ENCODE measurements around the gene S100G.

DNA sequence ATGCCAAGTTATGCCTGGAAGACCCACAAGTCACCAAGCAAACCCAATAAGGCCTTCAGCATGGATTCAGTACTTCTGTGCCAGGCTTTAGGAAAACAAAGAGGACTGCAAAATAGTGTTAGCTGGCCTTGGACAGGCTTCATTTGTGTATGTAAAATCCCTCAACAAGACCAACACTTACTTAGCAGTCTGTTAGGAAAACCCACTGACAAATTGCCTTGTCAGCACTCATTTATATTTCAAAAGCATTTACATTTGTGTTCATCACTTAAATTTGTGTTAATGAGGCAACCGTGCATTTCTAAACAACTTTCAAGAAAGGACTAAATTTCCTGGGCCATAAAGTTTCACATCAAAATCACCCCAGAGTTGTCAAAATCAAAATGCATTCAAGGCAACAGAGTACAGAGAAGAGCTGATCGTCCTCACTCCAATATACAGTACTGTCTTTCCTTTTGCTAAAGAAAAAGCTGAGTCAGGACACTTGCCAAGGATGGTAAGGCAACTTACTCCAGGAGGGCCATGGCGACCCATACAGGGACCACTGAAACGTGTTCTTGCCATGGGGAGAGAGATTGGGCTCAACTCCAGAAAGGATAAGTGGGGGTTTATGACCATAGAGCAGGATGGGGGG lies 1.6 kb downstream of the S100G start:
- TF ChIP-seq, protein P1, sequence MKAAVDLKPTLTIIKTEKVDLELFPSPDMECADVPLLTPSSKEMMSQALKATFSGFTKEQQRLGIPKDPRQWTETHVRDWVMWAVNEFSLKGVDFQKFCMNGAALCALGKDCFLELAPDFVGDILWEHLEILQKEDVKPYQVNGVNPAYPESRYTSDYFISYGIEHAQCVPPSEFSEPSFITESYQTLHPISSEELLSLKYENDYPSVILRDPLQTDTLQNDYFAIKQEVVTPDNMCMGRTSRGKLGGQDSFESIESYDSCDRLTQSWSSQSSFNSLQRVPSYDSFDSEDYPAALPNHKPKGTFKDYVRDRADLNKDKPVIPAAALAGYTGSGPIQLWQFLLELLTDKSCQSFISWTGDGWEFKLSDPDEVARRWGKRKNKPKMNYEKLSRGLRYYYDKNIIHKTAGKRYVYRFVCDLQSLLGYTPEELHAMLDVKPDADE (IDR thresholded peaks at IDR 0.05): no peak
- TF ChIP-seq, protein P2, sequence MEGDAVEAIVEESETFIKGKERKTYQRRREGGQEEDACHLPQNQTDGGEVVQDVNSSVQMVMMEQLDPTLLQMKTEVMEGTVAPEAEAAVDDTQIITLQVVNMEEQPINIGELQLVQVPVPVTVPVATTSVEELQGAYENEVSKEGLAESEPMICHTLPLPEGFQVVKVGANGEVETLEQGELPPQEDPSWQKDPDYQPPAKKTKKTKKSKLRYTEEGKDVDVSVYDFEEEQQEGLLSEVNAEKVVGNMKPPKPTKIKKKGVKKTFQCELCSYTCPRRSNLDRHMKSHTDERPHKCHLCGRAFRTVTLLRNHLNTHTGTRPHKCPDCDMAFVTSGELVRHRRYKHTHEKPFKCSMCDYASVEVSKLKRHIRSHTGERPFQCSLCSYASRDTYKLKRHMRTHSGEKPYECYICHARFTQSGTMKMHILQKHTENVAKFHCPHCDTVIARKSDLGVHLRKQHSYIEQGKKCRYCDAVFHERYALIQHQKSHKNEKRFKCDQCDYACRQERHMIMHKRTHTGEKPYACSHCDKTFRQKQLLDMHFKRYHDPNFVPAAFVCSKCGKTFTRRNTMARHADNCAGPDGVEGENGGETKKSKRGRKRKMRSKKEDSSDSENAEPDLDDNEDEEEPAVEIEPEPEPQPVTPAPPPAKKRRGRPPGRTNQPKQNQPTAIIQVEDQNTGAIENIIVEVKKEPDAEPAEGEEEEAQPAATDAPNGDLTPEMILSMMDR (conservative IDR thresholded peaks at IDR 0.05; ENCODE audit: low read depth in 2 of 2): no peak
- TF ChIP-seq POLR2AphosphoS5 (IDR thresholded peaks at IDR 0.05; ENCODE audit: low read depth) (no peak), CREB1 (CRISPR knock-in tag; IDR thresholded peaks at IDR 0.05; ENCODE audit: low read depth) (no peak), EZH2 (IDR thresholded peaks at IDR 0.05; ENCODE audit: low read depth, unreplicated experiment) (no peak), EZH2phosphoT487 (IDR thresholded peaks at IDR 0.05; ENCODE audit: unreplicated experiment) (no peak), ZNF114 (CRISPR knock-in tag; IDR thresholded peaks at IDR 0.05) (no peak), NANOG (IDR thresholded peaks at IDR 0.05; ENCODE audit: borderline replicate concordance) (no peak), ZNF331 (CRISPR knock-in tag; IDR thresholded peaks at IDR 0.05; ENCODE audit: low read depth) (no peak), STAT1 (IDR thresholded peaks at IDR 0.05; ENCODE audit: unreplicated experiment) (no peak), JUNB (IDR thresholded peaks at IDR 0.05; ENCODE audit: unreplicated experiment) (no peak)
- TF ChIP-seq, protein P3, sequence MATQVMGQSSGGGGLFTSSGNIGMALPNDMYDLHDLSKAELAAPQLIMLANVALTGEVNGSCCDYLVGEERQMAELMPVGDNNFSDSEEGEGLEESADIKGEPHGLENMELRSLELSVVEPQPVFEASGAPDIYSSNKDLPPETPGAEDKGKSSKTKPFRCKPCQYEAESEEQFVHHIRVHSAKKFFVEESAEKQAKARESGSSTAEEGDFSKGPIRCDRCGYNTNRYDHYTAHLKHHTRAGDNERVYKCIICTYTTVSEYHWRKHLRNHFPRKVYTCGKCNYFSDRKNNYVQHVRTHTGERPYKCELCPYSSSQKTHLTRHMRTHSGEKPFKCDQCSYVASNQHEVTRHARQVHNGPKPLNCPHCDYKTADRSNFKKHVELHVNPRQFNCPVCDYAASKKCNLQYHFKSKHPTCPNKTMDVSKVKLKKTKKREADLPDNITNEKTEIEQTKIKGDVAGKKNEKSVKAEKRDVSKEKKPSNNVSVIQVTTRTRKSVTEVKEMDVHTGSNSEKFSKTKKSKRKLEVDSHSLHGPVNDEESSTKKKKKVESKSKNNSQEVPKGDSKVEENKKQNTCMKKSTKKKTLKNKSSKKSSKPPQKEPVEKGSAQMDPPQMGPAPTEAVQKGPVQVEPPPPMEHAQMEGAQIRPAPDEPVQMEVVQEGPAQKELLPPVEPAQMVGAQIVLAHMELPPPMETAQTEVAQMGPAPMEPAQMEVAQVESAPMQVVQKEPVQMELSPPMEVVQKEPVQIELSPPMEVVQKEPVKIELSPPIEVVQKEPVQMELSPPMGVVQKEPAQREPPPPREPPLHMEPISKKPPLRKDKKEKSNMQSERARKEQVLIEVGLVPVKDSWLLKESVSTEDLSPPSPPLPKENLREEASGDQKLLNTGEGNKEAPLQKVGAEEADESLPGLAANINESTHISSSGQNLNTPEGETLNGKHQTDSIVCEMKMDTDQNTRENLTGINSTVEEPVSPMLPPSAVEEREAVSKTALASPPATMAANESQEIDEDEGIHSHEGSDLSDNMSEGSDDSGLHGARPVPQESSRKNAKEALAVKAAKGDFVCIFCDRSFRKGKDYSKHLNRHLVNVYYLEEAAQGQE (IDR thresholded peaks at IDR 0.05; ENCODE audit: unreplicated experiment): no peak
- TF ChIP-seq, protein P4, sequence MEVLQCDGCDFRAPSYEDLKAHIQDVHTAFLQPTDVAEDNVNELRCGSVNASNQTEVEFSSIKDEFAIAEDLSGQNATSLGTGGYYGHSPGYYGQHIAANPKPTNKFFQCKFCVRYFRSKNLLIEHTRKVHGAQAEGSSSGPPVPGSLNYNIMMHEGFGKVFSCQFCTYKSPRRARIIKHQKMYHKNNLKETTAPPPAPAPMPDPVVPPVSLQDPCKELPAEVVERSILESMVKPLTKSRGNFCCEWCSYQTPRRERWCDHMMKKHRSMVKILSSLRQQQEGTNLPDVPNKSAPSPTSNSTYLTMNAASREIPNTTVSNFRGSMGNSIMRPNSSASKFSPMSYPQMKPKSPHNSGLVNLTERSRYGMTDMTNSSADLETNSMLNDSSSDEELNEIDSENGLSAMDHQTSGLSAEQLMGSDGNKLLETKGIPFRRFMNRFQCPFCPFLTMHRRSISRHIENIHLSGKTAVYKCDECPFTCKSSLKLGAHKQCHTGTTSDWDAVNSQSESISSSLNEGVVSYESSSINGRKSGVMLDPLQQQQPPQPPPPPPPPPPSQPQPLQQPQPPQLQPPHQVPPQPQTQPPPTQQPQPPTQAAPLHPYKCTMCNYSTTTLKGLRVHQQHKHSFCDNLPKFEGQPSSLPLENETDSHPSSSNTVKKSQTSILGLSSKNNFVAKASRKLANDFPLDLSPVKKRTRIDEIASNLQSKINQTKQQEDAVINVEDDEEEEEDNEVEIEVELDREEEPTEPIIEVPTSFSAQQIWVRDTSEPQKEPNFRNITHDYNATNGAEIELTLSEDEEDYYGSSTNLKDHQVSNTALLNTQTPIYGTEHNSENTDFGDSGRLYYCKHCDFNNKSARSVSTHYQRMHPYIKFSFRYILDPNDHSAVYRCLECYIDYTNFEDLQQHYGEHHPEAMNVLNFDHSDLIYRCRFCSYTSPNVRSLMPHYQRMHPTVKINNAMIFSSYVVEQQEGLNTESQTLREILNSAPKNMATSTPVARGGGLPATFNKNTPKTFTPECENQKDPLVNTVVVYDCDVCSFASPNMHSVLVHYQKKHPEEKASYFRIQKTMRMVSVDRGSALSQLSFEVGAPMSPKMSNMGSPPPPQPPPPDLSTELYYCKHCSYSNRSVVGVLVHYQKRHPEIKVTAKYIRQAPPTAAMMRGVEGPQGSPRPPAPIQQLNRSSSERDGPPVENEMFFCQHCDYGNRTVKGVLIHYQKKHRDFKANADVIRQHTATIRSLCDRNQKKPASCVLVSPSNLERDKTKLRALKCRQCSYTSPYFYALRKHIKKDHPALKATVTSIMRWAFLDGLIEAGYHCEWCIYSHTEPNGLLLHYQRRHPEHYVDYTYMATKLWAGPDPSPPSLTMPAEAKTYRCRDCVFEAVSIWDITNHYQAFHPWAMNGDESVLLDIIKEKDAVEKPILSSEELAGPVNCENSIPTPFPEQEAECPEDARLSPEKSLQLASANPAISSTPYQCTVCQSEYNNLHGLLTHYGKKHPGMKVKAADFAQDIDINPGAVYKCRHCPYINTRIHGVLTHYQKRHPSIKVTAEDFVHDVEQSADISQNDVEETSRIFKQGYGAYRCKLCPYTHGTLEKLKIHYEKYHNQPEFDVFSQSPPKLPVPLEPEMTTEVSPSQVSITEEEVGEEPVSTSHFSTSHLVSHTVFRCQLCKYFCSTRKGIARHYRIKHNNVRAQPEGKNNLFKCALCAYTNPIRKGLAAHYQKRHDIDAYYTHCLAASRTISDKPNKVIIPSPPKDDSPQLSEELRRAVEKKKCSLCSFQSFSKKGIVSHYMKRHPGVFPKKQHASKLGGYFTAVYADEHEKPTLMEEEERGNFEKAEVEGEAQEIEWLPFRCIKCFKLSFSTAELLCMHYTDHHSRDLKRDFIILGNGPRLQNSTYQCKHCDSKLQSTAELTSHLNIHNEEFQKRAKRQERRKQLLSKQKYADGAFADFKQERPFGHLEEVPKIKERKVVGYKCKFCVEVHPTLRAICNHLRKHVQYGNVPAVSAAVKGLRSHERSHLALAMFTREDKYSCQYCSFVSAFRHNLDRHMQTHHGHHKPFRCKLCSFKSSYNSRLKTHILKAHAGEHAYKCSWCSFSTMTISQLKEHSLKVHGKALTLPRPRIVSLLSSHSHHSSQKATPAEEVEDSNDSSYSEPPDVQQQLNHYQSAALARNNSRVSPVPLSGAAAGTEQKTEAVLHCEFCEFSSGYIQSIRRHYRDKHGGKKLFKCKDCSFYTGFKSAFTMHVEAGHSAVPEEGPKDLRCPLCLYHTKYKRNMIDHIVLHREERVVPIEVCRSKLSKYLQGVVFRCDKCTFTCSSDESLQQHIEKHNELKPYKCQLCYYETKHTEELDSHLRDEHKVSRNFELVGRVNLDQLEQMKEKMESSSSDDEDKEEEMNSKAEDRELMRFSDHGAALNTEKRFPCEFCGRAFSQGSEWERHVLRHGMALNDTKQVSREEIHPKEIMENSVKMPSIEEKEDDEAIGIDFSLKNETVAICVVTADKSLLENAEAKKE (CRISPR knock-in tag; IDR thresholded peaks at IDR 0.05): no peak

Measured in GM23338 (cell line).